Astrocyte (in vitro differentiated cells and primary cell): ENCODE measurements around the gene GARIN3.

Experiments used
- EZH2 ChIP-seq: IDR thresholded peaks from 2 replicates; pipeline ENCODE4 v1.6.1; 2012; ENCODE audit warnings: mild to moderate bottlenecking, low read length, inconsistent platforms; ENCODE audit not compliant: insufficient read depth
- TF ChIP-seq, protein P1 (sequence below): IDR thresholded peaks from 2 replicates; pipeline ENCODE4 v1.5.1; 2011; ENCODE audit warnings: low read depth, mild to moderate bottlenecking, inconsistent platforms, low read length, moderate library complexity; ENCODE audit not compliant: insufficient read depth

GRCh38 chr5:157142317-157143126 lies 23.5 kb downstream of the GARIN3 start, which contains the start of gene MED7:
- TF ChIP-seq, protein P1, sequence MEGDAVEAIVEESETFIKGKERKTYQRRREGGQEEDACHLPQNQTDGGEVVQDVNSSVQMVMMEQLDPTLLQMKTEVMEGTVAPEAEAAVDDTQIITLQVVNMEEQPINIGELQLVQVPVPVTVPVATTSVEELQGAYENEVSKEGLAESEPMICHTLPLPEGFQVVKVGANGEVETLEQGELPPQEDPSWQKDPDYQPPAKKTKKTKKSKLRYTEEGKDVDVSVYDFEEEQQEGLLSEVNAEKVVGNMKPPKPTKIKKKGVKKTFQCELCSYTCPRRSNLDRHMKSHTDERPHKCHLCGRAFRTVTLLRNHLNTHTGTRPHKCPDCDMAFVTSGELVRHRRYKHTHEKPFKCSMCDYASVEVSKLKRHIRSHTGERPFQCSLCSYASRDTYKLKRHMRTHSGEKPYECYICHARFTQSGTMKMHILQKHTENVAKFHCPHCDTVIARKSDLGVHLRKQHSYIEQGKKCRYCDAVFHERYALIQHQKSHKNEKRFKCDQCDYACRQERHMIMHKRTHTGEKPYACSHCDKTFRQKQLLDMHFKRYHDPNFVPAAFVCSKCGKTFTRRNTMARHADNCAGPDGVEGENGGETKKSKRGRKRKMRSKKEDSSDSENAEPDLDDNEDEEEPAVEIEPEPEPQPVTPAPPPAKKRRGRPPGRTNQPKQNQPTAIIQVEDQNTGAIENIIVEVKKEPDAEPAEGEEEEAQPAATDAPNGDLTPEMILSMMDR, result no peak
- no peak for TF ChIP-seq EZH2
